ENCODE measurements around the gene CCDC149. TPM values are rescaled to one million over a fixed set of nuclear protein-coding genes. Genes with fewer than 3 reads are reported as not detected.

The CCDC149 gene
- total RNA-seq, 1 experiment from 2014 or later: 5.3 TPM

GRCh38 chr4:24772061-24772705 lies 140.7 kb downstream of the CCDC149 start:
- Histone ChIP-seq H2AFZ (ENCODE audit: low read depth, low read length, poor library complexity, severe bottlenecking) (no peak overlapping the region), H3K9ac (ENCODE audit: low read length) (no peak overlapping the region), H3K4me3 (replicated peaks in 1 of 2; ENCODE audit: low read depth in 1 of 2, low read length in 2 of 2) (no peak overlapping the region), H3K27me3 (ENCODE audit: insufficient read depth, low read length) (no peaks in the 10 kb centered on the region), H3K9me3 (ENCODE audit: control insufficient read depth in 1 of 2, insufficient read depth in 1 of 2, low read depth in 1 of 2, low read length in 2 of 2) (no peaks in the 10 kb centered on the region), H3K9me2 (ENCODE audit: insufficient read depth) (no peaks in the 10 kb centered on the region), H3K4me2 (ENCODE audit: low read length) (no peak overlapping the region), H3K27ac (ENCODE audit: low read depth, low read length) (no peak overlapping the region), H3K36me3 (ENCODE audit: control insufficient read depth in 1 of 2, insufficient read depth in 2 of 2, low read length in 2 of 2) (no peaks in the 10 kb centered on the region), H3K4me1 (ENCODE audit: control insufficient read depth in 1 of 2, insufficient read depth in 2 of 2, low read length in 2 of 2) (peaks cover 0 to 14% of the 10 kb centered on the region in 2 experiments; a peak in 2 of 4 replicates), H4K20me1 (ENCODE audit: insufficient read depth) (no peaks in the 10 kb centered on the region), H3K79me2 (ENCODE audit: insufficient read depth, low read length) (no peaks in the 10 kb centered on the region)
- TF ChIP-seq POLR2AphosphoS5 (IDR thresholded peaks at IDR 0.05; ENCODE audit: low read depth, low read length) (no peak), RAD21 (IDR thresholded peaks at IDR 0.05; ENCODE audit: low read depth) (no peak), EZH2phosphoT487 (IDR thresholded peaks at IDR 0.05; ENCODE audit: borderline replicate concordance) (no peak), SRF (IDR thresholded peaks at IDR 0.05; ENCODE audit: low read depth) (no peak), EZH2 (IDR thresholded peaks at IDR 0.05) (no peak), FOSL1 (IDR thresholded peaks at IDR 0.05; ENCODE audit: low read depth) (no peak)
- intact Hi-C loops (cut with micrococcal nuclease): no loop called here
- DNase-seq (ENCODE audit: low read depth, low spot score) (no peak), ATAC-seq (no peak)
- CTCF ChIA-PET: no interaction called here
- RAD21 ChIA-PET (ENCODE audit: low non-redundant PET in 1 of 2, low total read pairs in 2 of 2, uncharacterized antibody in 2 of 2, unreplicated experiment in 2 of 2): no interaction called here
- POLR2A ChIA-PET: no interaction called here
- BruUV-seq (replicated peaks): no TSS peak

GRCh38 chr4:24771241-24771640 lies 141.6 kb downstream of the CCDC149 start:
- H3K36me3 ChIP-seq (ENCODE audit: control insufficient read depth in 1 of 2, insufficient read depth in 2 of 2, low read length in 2 of 2): no peaks in the 10 kb centered on the region
- H4K20me1 ChIP-seq (ENCODE audit: insufficient read depth): no peaks in the 10 kb centered on the region
- H3K9ac ChIP-seq (ENCODE audit: low read length): no peak overlapping the region
- H3K27ac ChIP-seq (ENCODE audit: low read depth, low read length): no peak overlapping the region
- no peak overlapping the region for H3K4me3 ChIP-seq (replicated peaks in 1 of 2; ENCODE audit: low read depth in 1 of 2, low read length in 2 of 2)
- ChIA-PET RAD21 (ENCODE audit: low non-redundant PET in 1 of 2, low total read pairs in 2 of 2, uncharacterized antibody in 2 of 2, unreplicated experiment in 2 of 2) (interaction anchor here in 1 of 2 experiments (0.6 kb wide), 1 partner anchor 45 kb away, joined by 6 read pairs; no protein-coding TSS in a partner anchor), CTCF (no interaction called here), POLR2A (no interaction called here)
- no peaks in the 10 kb centered on the region for H3K27me3 ChIP-seq (ENCODE audit: insufficient read depth, low read length)
- no peak overlapping the region for H3K4me2 ChIP-seq (ENCODE audit: low read length)
- H3K79me2 ChIP-seq (ENCODE audit: insufficient read depth, low read length): no peaks in the 10 kb centered on the region
- BruUV-seq (replicated peaks): no TSS peak
- DNase-seq (ENCODE audit: low read depth, low spot score) (no peak), ATAC-seq (no peak)
- intact Hi-C loops (cut with micrococcal nuclease): no loop called here
- H2AFZ ChIP-seq (ENCODE audit: low read depth, low read length, poor library complexity, severe bottlenecking): no peak overlapping the region
- no peaks in the 10 kb centered on the region for H3K9me2 ChIP-seq (ENCODE audit: insufficient read depth)
- H3K9me3 ChIP-seq (ENCODE audit: control insufficient read depth in 1 of 2, insufficient read depth in 1 of 2, low read depth in 1 of 2, low read length in 2 of 2): no peaks in the 10 kb centered on the region
- H3K4me1 ChIP-seq (ENCODE audit: control insufficient read depth in 1 of 2, insufficient read depth in 2 of 2, low read length in 2 of 2): peaks cover 0 to 14% of the 10 kb centered on the region in 2 experiments; a peak in 2 of 4 replicates
- TF ChIP-seq POLR2A (IDR thresholded peaks at IDR 0.05; ENCODE audit: borderline replicate concordance, extremely low read depth, insufficient read depth, insufficient read length): no peak
- TF ChIP-seq FOSL1 (IDR thresholded peaks at IDR 0.05; ENCODE audit: low read depth): no peak
- no peak for TF ChIP-seq SP1 (IDR thresholded peaks at IDR 0.05; ENCODE audit: low read depth)
- TF ChIP-seq POLR2AphosphoS5 (IDR thresholded peaks at IDR 0.05; ENCODE audit: low read depth, low read length): no peak
- no peak for TF ChIP-seq ZBTB33 (IDR thresholded peaks at IDR 0.05; ENCODE audit: extremely low read depth, insufficient replicate concordance, low read length)
- no peak for TF ChIP-seq EGR1 (IDR thresholded peaks at IDR 0.05; ENCODE audit: low read depth)
- no peak for TF ChIP-seq ATF3 (IDR thresholded peaks at IDR 0.05)
- no peak for TF ChIP-seq RAD21 (IDR thresholded peaks at IDR 0.05; ENCODE audit: low read depth)
- no peak for TF ChIP-seq CBX3 (IDR thresholded peaks at IDR 0.05; ENCODE audit: low read depth)
- TF ChIP-seq YY1 (IDR thresholded peaks at IDR 0.05; ENCODE audit: extremely low read depth, insufficient replicate concordance, low read depth, low read length): no peak
- no peak for TF ChIP-seq JUND (IDR thresholded peaks at IDR 0.05)
- no peak for TF ChIP-seq CEBPB (IDR thresholded peaks at IDR 0.05; ENCODE audit: low read depth)
- no peak for TF ChIP-seq TCF7L2 (IDR thresholded peaks at IDR 0.05; ENCODE audit: borderline replicate concordance, extremely low read depth, insufficient read depth, insufficient read length)
- TF ChIP-seq SIN3A (IDR thresholded peaks at IDR 0.05; ENCODE audit: low read depth): no peak
